HepG2 (cell line): ENCODE results near the gene RRAD. TPM values are rescaled to one million over a fixed set of nuclear protein-coding genes. Genes with fewer than 3 reads are reported as not detected.

Experiments used
- ATF2 ChIP-seq: sonication (generic); formaldehyde crosslinking; IDR thresholded peaks from 2 replicates; pipeline ENCODE4 v1.4.0; 2020; ENCODE audit warnings: missing genetic modification reagents
- DRAP1 ChIP-seq: IDR thresholded peaks from 2 replicates; pipeline ENCODE4 v1.6.1; 2016; ENCODE audit warnings: missing genetic modification reagents, missing compliant biosample characterization
- FOXO1 ChIP-seq: sonication (generic); formaldehyde crosslinking; IDR thresholded peaks from 2 replicates; pipeline ENCODE4 v1.4.0; 2020; ENCODE audit warnings: missing genetic modification reagents
- HIC2 ChIP-seq: sonication (generic); formaldehyde crosslinking; IDR thresholded peaks from 2 replicates; pipeline ENCODE4 v1.9.0; 2022; ENCODE audit warnings: low read depth, missing genetic modification reagents
- HINFP ChIP-seq: sonication (generic); formaldehyde crosslinking; IDR thresholded peaks from 2 replicates; pipeline ENCODE4 v1.4.0; 2020; ENCODE audit warnings: low read depth, mild to moderate bottlenecking, missing genetic modification reagents
- HMG20B ChIP-seq: conservative IDR thresholded peaks from 2 replicates; pipeline ENCODE4 v1.6.1; 2016; ENCODE audit warnings: missing genetic modification reagents, missing compliant biosample characterization
- KAT7 ChIP-seq: IDR thresholded peaks from 2 replicates; pipeline ENCODE4 v1.6.1; 2018; ENCODE audit warnings: borderline replicate concordance, missing compliant biosample characterization
- MXI1 ChIP-seq: IDR thresholded peaks from 3 replicates; pipeline ENCODE4 v1.6.1; 2012; ENCODE audit warnings: low read depth, low read length, inconsistent platforms, borderline replicate concordance
- PITX1 ChIP-seq: sonication (generic); formaldehyde crosslinking; IDR thresholded peaks from 2 replicates; pipeline ENCODE4 v1.5.1; 2020; ENCODE audit warnings: mild to moderate bottlenecking, missing genetic modification reagents
- RFXANK ChIP-seq: IDR thresholded peaks from 2 replicates; pipeline ENCODE4 v1.6.1; 2016
- SOX13 ChIP-seq, 3 experiments: fragments of 450-650 bp in 1 of 3; sonication (generic) in 1 of 3; formaldehyde crosslinking in 1 of 3; IDR thresholded peaks in 2 of 3; conservative IDR thresholded peaks in 1 of 3; 2 replicates each; pipeline versions ENCODE4 v1.5.0 to v1.6.1; 2016 to 2020; ENCODE audit warnings: antibody characterized with exemption in 1 of 3, mild to moderate bottlenecking in 1 of 3, missing compliant biosample characterization in 1 of 3, missing genetic modification reagents in 1 of 3, moderate library complexity in 1 of 3
- SRY ChIP-seq: sonication (generic); formaldehyde crosslinking; IDR thresholded peaks from 2 replicates; pipeline ENCODE4 v1.8.0; 2022; ENCODE audit warnings: mild to moderate bottlenecking, missing genetic modification reagents
- UBTF ChIP-seq: sonication (generic); formaldehyde crosslinking; IDR thresholded peaks from 2 replicates; pipeline ENCODE4 v1.4.0; 2020; ENCODE audit warnings: mild to moderate bottlenecking, missing genetic modification reagents
- ZBTB21 ChIP-seq: sonication (generic); formaldehyde crosslinking; IDR thresholded peaks from 2 replicates; pipeline ENCODE4 v1.4.0; 2020; ENCODE audit warnings: missing genetic modification reagents
- ZBTB33 ChIP-seq: sonication (generic); formaldehyde crosslinking; IDR thresholded peaks from 2 replicates; pipeline ENCODE4 v1.4.0; 2020; ENCODE audit warnings: missing genetic modification reagents
- ZFAT ChIP-seq: sonication (generic); formaldehyde crosslinking; conservative IDR thresholded peaks from 2 replicates; pipeline ENCODE4 v1.8.1; 2023; ENCODE audit warnings: missing genetic modification reagents, inconsistent platforms
- ZFP1 ChIP-seq: IDR thresholded peaks from 2 replicates; pipeline ENCODE4 v1.6.1; 2016
- ZNF138 ChIP-seq: sonication (generic); formaldehyde crosslinking; IDR thresholded peaks from 2 replicates; pipeline ENCODE4 v1.5.0; 2020; ENCODE audit warnings: mild to moderate bottlenecking, low read depth, missing genetic modification reagents
- ZNF350 ChIP-seq: sonication (generic); formaldehyde crosslinking; IDR thresholded peaks from 2 replicates; pipeline ENCODE4 v1.4.0; 2020; ENCODE audit warnings: mild to moderate bottlenecking, low read depth, missing genetic modification reagents, borderline replicate concordance
- ZNF83 ChIP-seq: sonication (generic); formaldehyde crosslinking; IDR thresholded peaks from 2 replicates; pipeline ENCODE4 v1.4.0; 2020; ENCODE audit warnings: missing genetic modification reagents, mild to moderate bottlenecking, borderline replicate concordance
- polyA plus RNA-seq, 8 experiments: library from polyadenylated mRNA; depleted of rRNA in 3 of 8; stranded (reverse) in 7 of 8; unstranded in 1 of 8; fragments of >200 nt; fragmentation: Illumina TruSeq in 4 of 8; extraction: Trizol in 4 of 8; gene quantifications; 2 replicates each; pipeline versions ENCODE4 v1.2.1 to v1.2.3, GENCODE V29; 2011 to 2016; ENCODE audit warnings: low read depth in 4 of 8, missing spikeins in 1 of 8, mixed read lengths in 1 of 8; ENCODE audit not compliant: insufficient read depth in 1 of 8
- total RNA-seq, 5 experiments: library from RNA; depleted of rRNA; stranded (reverse); fragments of >200 nt; fragmentation: Illumina TruSeq; extraction: Trizol; gene quantifications; 2 replicates each; pipeline ENCODE4 v1.2.3, GENCODE V29; 2016; ENCODE audit warnings: low read depth in 1 of 5

Gene RRAD
- total and polyA plus RNA-seq, 2 of the 13 experiments (the other 11 are each of a cell fraction or from before 2014, with no cell fraction given), result 0.80 to 1.1 TPM

- TF ChIP-seq HINFP (CRISPR knock-in tag) (peak; percentile 72; the same call in 1 of the 2 replicates), ZFP1 (CRISPR knock-in tag) (no peak), KAT7 (CRISPR knock-in tag) (peak; percentile 59; the same call in 1 of the 2 replicates), HIC2 (CRISPR knock-in tag) (no peak; the same call in 1 of the 2 replicates), ATF2 (CRISPR knock-in tag) (no peak), MXI1 (0 out of 3 replicates have a peak, but pooled peaks have one; percentile 48), PITX1 (no peak; the same call in 1 of the 2 replicates), ZFAT (CRISPR knock-in tag) (no peak), SOX13 (IDR thresholded peaks at IDR 0.05) (no peak), SOX13 (CRISPR knock-in tag; conservative IDR thresholded peaks at IDR 0.05 in 1 of 2, IDR thresholded peaks at IDR 0.05 in 1 of 2) (no peak), ZNF83 (CRISPR knock-in tag) (no peak), UBTF (CRISPR knock-in tag) (peak; percentile 61), FOXO1 (CRISPR knock-in tag) (no peak), ZNF350 (CRISPR knock-in tag) (peak; percentile 46; the same call in 1 of the 2 replicates), HMG20B (CRISPR knock-in tag) (no peak), SRY (no peak), RFXANK (no peak), ZNF138 (CRISPR knock-in tag) (no peak), ZBTB33 (CRISPR knock-in tag) (no peak), ZBTB21 (CRISPR knock-in tag) (no peak), DRAP1 (CRISPR knock-in tag) (peak; percentile 64; the same call in 1 of the 2 replicates)
These were observed 35.9 kb upstream of the RRAD start, which contains the start of gene CES3 (continued) for GRCh38 chr16:66961065-66961744.
